IMR-90 (cell line): ENCODE measurements around the gene HS6ST2. TPM values are rescaled to one million over a fixed set of nuclear protein-coding genes. Genes with fewer than 3 reads are reported as not detected.

Experiments
- ATAC-seq: fragments of 200-7000 bp; cut with Tn5 transposase; 2 replicates; pipeline ENCODE4 v1.9.1; 2020; ENCODE audit warnings: low read depth, mild to moderate bottlenecking, moderate library complexity
- BruUV-seq: library from RNA; stranded (reverse); fragments of 400-500 nt; replicated peaks from 2 replicates; lab custom pipeline; 2021; lab: Mats Ljungman, UMichigan
- CTCF ChIA-PET: fragments of 300-600 bp; formaldehyde crosslinking; extraction: SDS; loops from one replicate; lab custom pipeline; 2021; ENCODE audit warnings: antibody characterized with exemption; lab: Yijun Ruan, JAX
- POLR2A ChIA-PET: fragments of 300-600 bp; sonication (Branson Sonifier 250); formaldehyde crosslinking; loops from one replicate; lab custom pipeline; 2022; ENCODE audit warnings: antibody characterized with exemption; ENCODE audit not compliant: unreplicated experiment; lab: Charles Lee
- DNase-seq: peaks from one replicate; pipeline ENCODE4 v3.0.0; 2013
- H2AFZ ChIP-seq: replicated peaks from 2 replicates; pipeline ENCODE3; 2013; ENCODE audit warnings: low read length, mild to moderate bottlenecking; ENCODE audit not compliant: poor library complexity
- H2AK5ac ChIP-seq: 2 replicates; pipeline ENCODE4 v1.6.1; 2013; ENCODE audit warnings: low read depth, low read length, inconsistent platforms
- H2AK9ac ChIP-seq: replicated peaks from 2 replicates; pipeline ENCODE3; 2013; ENCODE audit warnings: mild to moderate bottlenecking, low read depth, low read length, moderate library complexity; ENCODE audit not compliant: poor library complexity
- H2BK120ac ChIP-seq: 2 replicates; pipeline ENCODE4 v1.6.1; 2013; ENCODE audit warnings: low read depth, low read length, inconsistent platforms
- H2BK15ac ChIP-seq: 3 replicates; pipeline ENCODE4 v1.6.1; 2013; ENCODE audit warnings: low read depth, low read length, inconsistent platforms
- H2BK20ac ChIP-seq: 2 replicates; pipeline ENCODE4 v1.6.1; 2013; ENCODE audit warnings: low read depth, mild to moderate bottlenecking, inconsistent platforms, low read length, moderate library complexity
- H2BK5ac ChIP-seq: 2 replicates; pipeline ENCODE4 v1.6.1; 2013; ENCODE audit warnings: mild to moderate bottlenecking, low read depth, low read length, inconsistent platforms; ENCODE audit not compliant: poor library complexity, severe bottlenecking
- H3K14ac ChIP-seq: replicated peaks from 2 replicates; pipeline ENCODE4 v1.6.1; 2013; ENCODE audit warnings: low read depth, low read length, inconsistent platforms
- H3K18ac ChIP-seq: 2 replicates; pipeline ENCODE4 v1.6.1; 2013; ENCODE audit warnings: low read depth, low read length, control low read depth
- H3K23ac ChIP-seq: 2 replicates; pipeline ENCODE4 v1.6.1; 2013; ENCODE audit warnings: low read depth, low read length, inconsistent platforms
- H3K27ac ChIP-seq: 2 replicates; pipeline ENCODE4 v1.5.1; 2013; ENCODE audit warnings: mild to moderate bottlenecking, control low read depth, low read length; ENCODE audit not compliant: insufficient read depth
- H3K27me3 ChIP-seq: 2 replicates; pipeline ENCODE4 v1.6.1; 2013; ENCODE audit warnings: low read length; ENCODE audit not compliant: control insufficient read depth, insufficient read depth
- H3K36me3 ChIP-seq: 2 replicates; pipeline ENCODE4 v1.6.1; 2013; ENCODE audit warnings: low read length, mixed read lengths; ENCODE audit not compliant: control insufficient read depth, insufficient read depth
- H3K4ac ChIP-seq: 2 replicates; pipeline ENCODE4 v1.6.1; 2013; ENCODE audit warnings: low read depth, low read length, inconsistent platforms
- H3K4me1 ChIP-seq: 2 replicates; pipeline ENCODE4 v1.6.1; 2013; ENCODE audit warnings: low read length, mixed read lengths; ENCODE audit not compliant: control insufficient read depth, insufficient read depth
- H3K4me2 ChIP-seq: 2 replicates; pipeline ENCODE4 v1.6.1; 2013; ENCODE audit warnings: low read depth, mild to moderate bottlenecking, control low read depth, low read length, moderate library complexity
- H3K4me3 ChIP-seq: 2 replicates; pipeline ENCODE4 v1.5.1; 2013; ENCODE audit warnings: low read depth, mild to moderate bottlenecking, control low read depth, low read length, moderate library complexity; ENCODE audit not compliant: insufficient read depth
- H3K56ac ChIP-seq: 2 replicates; pipeline ENCODE4 v1.6.1; 2013; ENCODE audit warnings: low read length, inconsistent platforms; ENCODE audit not compliant: insufficient read depth; ENCODE audit errors: extremely low read depth
- H3K79me1 ChIP-seq, 2 experiments: 2 replicates each; pipeline ENCODE4 v1.6.1; 2013; ENCODE audit warnings: low read length in 2 of 2, inconsistent platforms in 1 of 2, low read depth in 1 of 2
- H3K9ac ChIP-seq: 2 replicates; pipeline ENCODE4 v1.6.1; 2013; ENCODE audit warnings: low read depth, low read length, control low read depth
- H3K9me1 ChIP-seq: 2 replicates; pipeline ENCODE4 v1.6.1; 2013; ENCODE audit warnings: low read length, inconsistent platforms; ENCODE audit not compliant: insufficient read depth
- H3K9me3 ChIP-seq: 2 replicates; pipeline ENCODE4 v1.6.1; 2013; ENCODE audit warnings: low read length; ENCODE audit not compliant: control insufficient read depth, insufficient read depth
- H4K20me1 ChIP-seq: 2 replicates; pipeline ENCODE4 v1.6.1; 2013; ENCODE audit warnings: low read length, inconsistent platforms; ENCODE audit not compliant: insufficient read depth
- H4K5ac ChIP-seq: 2 replicates; pipeline ENCODE4 v1.6.1; 2013; ENCODE audit warnings: mild to moderate bottlenecking, low read depth, low read length, control low read depth
- H4K8ac ChIP-seq, 2 experiments: 2 replicates each; pipeline ENCODE4 v1.6.1; 2013; ENCODE audit warnings: low read depth in 2 of 2, low read length in 2 of 2, control low read depth in 1 of 2, inconsistent platforms in 1 of 2
- H4K91ac ChIP-seq: 2 replicates; pipeline ENCODE4 v1.6.1; 2013; ENCODE audit warnings: low read depth, low read length, inconsistent platforms; ENCODE audit not compliant: insufficient read depth
- MAZ ChIP-seq: IDR thresholded peaks from 2 replicates; pipeline ENCODE4 v1.6.1; 2012; ENCODE audit warnings: low read depth, mild to moderate bottlenecking, low read length, improper control_type of control experiment, moderate library complexity, borderline replicate concordance
- MXI1 ChIP-seq: IDR thresholded peaks from 2 replicates; pipeline ENCODE4 v1.6.1; 2012; ENCODE audit warnings: low read depth, mild to moderate bottlenecking, low read length, moderate library complexity, borderline replicate concordance
- POLR2A ChIP-seq: IDR thresholded peaks from 2 replicates; pipeline ENCODE4 v1.6.1; 2012; ENCODE audit warnings: mild to moderate bottlenecking, low read depth, low read length
- RAD21 ChIP-seq: IDR thresholded peaks from 2 replicates; pipeline ENCODE4 v1.6.1; 2012; ENCODE audit warnings: low read length, improper control_type of control experiment
- SMC3 ChIP-seq: fragments of 150-350 bp; IDR thresholded peaks from 2 replicates; pipeline ENCODE4 v1.6.1; 2016; ENCODE audit warnings: low read depth, mild to moderate bottlenecking, antibody characterized with exemption, low read length, moderate library complexity
- WGBS, 2 experiments: methylation state at CpG; one replicate each; pipeline versions ENCODE4 v1.1.5 to v1.1.7; 2013; ENCODE audit warnings: missing lambda C conversion rate in 2 of 2; ENCODE audit not compliant: insufficient read length in 1 of 2; ENCODE audit errors: extremely low coverage in 2 of 2; 5-methylcytosine and 5-hydroxymethylcytosine counted together
- dilution Hi-C: fragments of 300-500 bp; cut with HindIII; formaldehyde crosslinking; loops from one replicate; pipeline ENCODE4 v1.14.3; 2018; ENCODE audit warnings: low sequenced_read_pairs; ENCODE audit not compliant: unreplicated experiment
- in situ Hi-C: fragments of 300-500 bp; cut with MboI; formaldehyde crosslinking; loops from 3 replicates; pipeline ENCODE4 v1.14.3; 2019; ENCODE audit warnings: low sequenced_read_pairs, inconsistent platforms, mixed read lengths
- intact Hi-C: fragments of 100-400 bp; cut with micrococcal nuclease; formaldehyde crosslinking; loops from 2 replicates; pipeline ENCODE4 v1.10.0; 2022
- polyA plus RNA-seq, 3 experiments: library from polyadenylated mRNA; depleted of rRNA; stranded (reverse); fragments of >200 nt; gene quantifications; 2 replicates each; pipeline ENCODE4 v1.2.3, GENCODE V29; 2012; ENCODE audit warnings: low replicate concordance in 1 of 3
- total RNA-seq: library from RNA; depleted of rRNA; stranded (reverse); fragments of >200 nt; gene quantifications from 2 replicates; pipeline ENCODE4 v1.2.3, GENCODE V29; 2012
- TF ChIP-seq, protein P1 (sequence below): conservative IDR thresholded peaks from 2 replicates; pipeline ENCODE4 v1.5.1; 2012; ENCODE audit warnings: mild to moderate bottlenecking, low read depth, low read length, improper control_type of control experiment

HS6ST2 gene
- total and polyA plus RNA-seq, 2 of the 4 experiments (the other 2 are of a cell fraction) = not detected

DNA sequence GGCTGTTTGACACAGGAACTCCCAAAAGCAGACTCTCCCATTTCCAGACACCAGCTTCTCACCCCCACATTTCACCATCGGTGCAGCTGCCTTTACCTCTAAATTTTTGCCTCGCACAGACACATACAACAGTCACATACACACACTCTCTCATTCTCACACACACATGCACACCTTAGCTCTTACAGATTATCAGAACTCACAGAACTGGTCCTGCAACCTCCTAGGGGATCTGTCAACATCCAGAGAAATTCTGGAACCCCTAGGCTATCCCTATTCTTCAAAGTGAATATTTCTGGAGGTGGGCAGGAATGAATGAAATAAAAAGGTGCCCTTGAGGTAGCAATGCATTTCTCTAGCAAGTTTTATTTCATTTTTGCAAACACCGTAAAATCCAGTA lies 4.1 kb downstream of the HS6ST2 start:
- H3K4ac ChIP-seq = no peak overlapping the region
- no peaks in the 10 kb centered on the region for H3K9me1 ChIP-seq
- intact Hi-C loops = no loop called here
- no peak overlapping the region for H3K27ac ChIP-seq
- H4K91ac ChIP-seq = no peak overlapping the region
- CTCF ChIA-PET = no interaction called here
- H4K20me1 ChIP-seq = no peaks in the 10 kb centered on the region
- no peak overlapping the region for H4K5ac ChIP-seq
- POLR2A ChIA-PET = no interaction called here
- DNase-seq = no peak
- in situ Hi-C loops = no loop called here
- H2BK20ac ChIP-seq = no peak overlapping the region
- no peak overlapping the region for H2BK15ac ChIP-seq
- H3K23ac ChIP-seq = no peak overlapping the region
- no peak overlapping the region for H2AFZ ChIP-seq
- H3K4me3 ChIP-seq = no peak overlapping the region
- no peak overlapping the region for H4K8ac ChIP-seq
- H3K18ac ChIP-seq = no peak overlapping the region
- dilution Hi-C loops = no loop called here
- H2BK5ac ChIP-seq = no peak overlapping the region
- H3K4me1 ChIP-seq = no peaks in the 10 kb centered on the region
- no peak overlapping the region for H3K4me2 ChIP-seq
- no peaks in the 10 kb centered on the region for H3K36me3 ChIP-seq
- H3K14ac ChIP-seq = no peak overlapping the region
- no TSS peak for BruUV-seq
- no peaks in the 10 kb centered on the region for H3K79me1 ChIP-seq
- H2BK120ac ChIP-seq = no peak overlapping the region
- no peak for ATAC-seq
- peaks cover 18% of the 10 kb centered on the region for H3K27me3 ChIP-seq
- TF ChIP-seq MAZ = no peak
- TF ChIP-seq RAD21 = no peak
- TF ChIP-seq, protein P1, sequence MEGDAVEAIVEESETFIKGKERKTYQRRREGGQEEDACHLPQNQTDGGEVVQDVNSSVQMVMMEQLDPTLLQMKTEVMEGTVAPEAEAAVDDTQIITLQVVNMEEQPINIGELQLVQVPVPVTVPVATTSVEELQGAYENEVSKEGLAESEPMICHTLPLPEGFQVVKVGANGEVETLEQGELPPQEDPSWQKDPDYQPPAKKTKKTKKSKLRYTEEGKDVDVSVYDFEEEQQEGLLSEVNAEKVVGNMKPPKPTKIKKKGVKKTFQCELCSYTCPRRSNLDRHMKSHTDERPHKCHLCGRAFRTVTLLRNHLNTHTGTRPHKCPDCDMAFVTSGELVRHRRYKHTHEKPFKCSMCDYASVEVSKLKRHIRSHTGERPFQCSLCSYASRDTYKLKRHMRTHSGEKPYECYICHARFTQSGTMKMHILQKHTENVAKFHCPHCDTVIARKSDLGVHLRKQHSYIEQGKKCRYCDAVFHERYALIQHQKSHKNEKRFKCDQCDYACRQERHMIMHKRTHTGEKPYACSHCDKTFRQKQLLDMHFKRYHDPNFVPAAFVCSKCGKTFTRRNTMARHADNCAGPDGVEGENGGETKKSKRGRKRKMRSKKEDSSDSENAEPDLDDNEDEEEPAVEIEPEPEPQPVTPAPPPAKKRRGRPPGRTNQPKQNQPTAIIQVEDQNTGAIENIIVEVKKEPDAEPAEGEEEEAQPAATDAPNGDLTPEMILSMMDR = no peak
- no peak for TF ChIP-seq SMC3
- no peak for TF ChIP-seq POLR2A
- TF ChIP-seq MXI1 = no peak
- H2AK5ac ChIP-seq = no peak overlapping the region
- WGBS, 2 experiments = no CpG with 5 or more reads among the region's 3 CpGs
- H3K9ac ChIP-seq = no peak overlapping the region
- H3K9me3 ChIP-seq = peaks cover 5% of the 10 kb centered on the region; the same call in 1 of the 2 replicates
- no peak overlapping the region for H2AK9ac ChIP-seq
- no peak overlapping the region for H3K56ac ChIP-seq
